ENCODE measurements around the gene ABCC8. TPM values are rescaled to one million over a fixed set of nuclear protein-coding genes. Genes with fewer than 3 reads are reported as not detected.

Gene ABCC8
- total RNA-seq, 1 donor from 2014 or later, result not detected

- H3K4me3 Mint-ChIP-seq (ENCODE audit: unreplicated experiment), result no peak overlapping the region
- no peaks in the 10 kb centered on the region for H3K9me3 Mint-ChIP-seq (ENCODE audit: low read depth)
- TF ChIP-seq, protein P1, sequence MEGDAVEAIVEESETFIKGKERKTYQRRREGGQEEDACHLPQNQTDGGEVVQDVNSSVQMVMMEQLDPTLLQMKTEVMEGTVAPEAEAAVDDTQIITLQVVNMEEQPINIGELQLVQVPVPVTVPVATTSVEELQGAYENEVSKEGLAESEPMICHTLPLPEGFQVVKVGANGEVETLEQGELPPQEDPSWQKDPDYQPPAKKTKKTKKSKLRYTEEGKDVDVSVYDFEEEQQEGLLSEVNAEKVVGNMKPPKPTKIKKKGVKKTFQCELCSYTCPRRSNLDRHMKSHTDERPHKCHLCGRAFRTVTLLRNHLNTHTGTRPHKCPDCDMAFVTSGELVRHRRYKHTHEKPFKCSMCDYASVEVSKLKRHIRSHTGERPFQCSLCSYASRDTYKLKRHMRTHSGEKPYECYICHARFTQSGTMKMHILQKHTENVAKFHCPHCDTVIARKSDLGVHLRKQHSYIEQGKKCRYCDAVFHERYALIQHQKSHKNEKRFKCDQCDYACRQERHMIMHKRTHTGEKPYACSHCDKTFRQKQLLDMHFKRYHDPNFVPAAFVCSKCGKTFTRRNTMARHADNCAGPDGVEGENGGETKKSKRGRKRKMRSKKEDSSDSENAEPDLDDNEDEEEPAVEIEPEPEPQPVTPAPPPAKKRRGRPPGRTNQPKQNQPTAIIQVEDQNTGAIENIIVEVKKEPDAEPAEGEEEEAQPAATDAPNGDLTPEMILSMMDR (IDR thresholded peaks at IDR 0.05), result peak; percentile 71
- H3K4me1 Mint-ChIP-seq (ENCODE audit: low read depth), result no peaks in the 10 kb centered on the region
- H3K36me3 Mint-ChIP-seq (ENCODE audit: low read depth), result no peaks in the 10 kb centered on the region
- no peak for DNase-seq (ENCODE audit: low spot score)
- no peak overlapping the region for H3K27ac Mint-ChIP-seq (ENCODE audit: unreplicated experiment)
- H3K27me3 Mint-ChIP-seq (ENCODE audit: low read depth), result peaks cover 35% of the 10 kb centered on the region
Observed at GRCh38 chr11:17498475-17498874, 21.8 kb upstream of the ABCC8 start.

DNA sequence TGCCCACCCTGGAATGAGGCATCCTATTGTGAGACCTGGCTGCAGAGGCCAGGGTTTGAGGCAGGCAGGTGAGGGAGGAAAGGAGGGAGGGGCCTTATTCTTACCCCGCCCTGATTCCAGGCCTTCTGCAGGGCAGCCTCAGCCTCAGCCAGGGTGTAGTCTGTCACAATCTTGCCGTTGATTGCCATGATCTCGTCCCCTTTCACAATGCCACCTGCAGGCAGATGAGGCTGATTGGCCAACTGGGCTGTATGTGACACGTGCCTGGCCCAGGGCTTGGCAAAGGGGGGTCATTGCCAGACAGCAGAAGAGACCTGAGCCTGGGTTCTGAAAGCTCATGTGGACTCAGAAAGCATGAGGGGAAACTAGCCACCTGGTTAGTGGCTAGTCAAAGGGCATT is 21.4 kb upstream of the ABCC8 start:
- Mint-ChIP-seq H3K4me3 (ENCODE audit: unreplicated experiment) (no peak overlapping the region), H3K27ac (ENCODE audit: unreplicated experiment) (no peak overlapping the region), H3K4me1 (ENCODE audit: low read depth) (no peaks in the 10 kb centered on the region), H3K9me3 (ENCODE audit: low read depth) (no peaks in the 10 kb centered on the region), H3K36me3 (ENCODE audit: low read depth) (no peaks in the 10 kb centered on the region), H3K27me3 (ENCODE audit: low read depth) (peaks cover 37% of the 10 kb centered on the region)
- DNase-seq (ENCODE audit: low spot score), result no peak
- TF ChIP-seq, protein P1 (IDR thresholded peaks at IDR 0.05), result no peak

GRCh38 chr11:17496406-17496805 is 19.8 kb upstream of the ABCC8 start:
- Mint-ChIP-seq H3K27ac (ENCODE audit: unreplicated experiment) (no peak overlapping the region), H3K36me3 (ENCODE audit: low read depth) (no peaks in the 10 kb centered on the region), H3K4me3 (ENCODE audit: unreplicated experiment) (no peak overlapping the region), H3K27me3 (ENCODE audit: low read depth) (peaks cover 35% of the 10 kb centered on the region), H3K4me1 (ENCODE audit: low read depth) (no peaks in the 10 kb centered on the region), H3K9me3 (ENCODE audit: low read depth) (no peaks in the 10 kb centered on the region)
- TF ChIP-seq, protein P1 (IDR thresholded peaks at IDR 0.05), result no peak
- no peak for DNase-seq (ENCODE audit: low spot score)

DNA sequence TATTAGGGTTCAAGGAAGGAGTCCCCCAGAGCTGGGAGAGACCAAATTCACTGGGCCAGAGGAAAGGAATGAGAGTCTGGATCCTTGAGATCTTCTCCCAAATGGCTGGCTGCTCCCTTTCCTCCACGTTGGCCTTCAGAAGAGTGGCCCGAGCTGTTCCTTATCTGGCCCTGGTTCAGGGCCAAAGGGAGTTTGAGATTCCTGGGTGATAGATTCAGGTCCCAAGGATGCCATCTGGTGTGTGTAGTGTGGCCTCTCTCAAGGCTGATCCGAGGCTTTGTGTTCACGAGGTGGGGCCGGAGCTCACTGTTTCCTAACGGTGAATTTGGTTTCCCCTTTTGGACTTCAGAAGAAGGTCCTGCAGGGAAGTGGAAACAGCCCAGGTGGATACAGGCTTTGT is 17.4 kb upstream of the ABCC8 start:
- Mint-ChIP-seq H3K4me1 (ENCODE audit: low read depth) (no peaks in the 10 kb centered on the region), H3K9me3 (ENCODE audit: low read depth) (no peaks in the 10 kb centered on the region), H3K27ac (ENCODE audit: unreplicated experiment) (no peak overlapping the region), H3K36me3 (ENCODE audit: low read depth) (no peaks in the 10 kb centered on the region), H3K27me3 (ENCODE audit: low read depth) (peaks cover 36% of the 10 kb centered on the region), H3K4me3 (ENCODE audit: unreplicated experiment) (no peak overlapping the region)
- TF ChIP-seq, protein P1 (IDR thresholded peaks at IDR 0.05), result no peak
- no peak for DNase-seq (ENCODE audit: low spot score)

- H3K27ac Mint-ChIP-seq (ENCODE audit: unreplicated experiment), result no peak overlapping the region
- H3K4me3 Mint-ChIP-seq (ENCODE audit: unreplicated experiment), result no peak overlapping the region
- no peaks in the 10 kb centered on the region for H3K9me3 Mint-ChIP-seq (ENCODE audit: low read depth)
- TF ChIP-seq, protein P1 (IDR thresholded peaks at IDR 0.05), result no peak
- no peaks in the 10 kb centered on the region for H3K4me1 Mint-ChIP-seq (ENCODE audit: low read depth)
- H3K36me3 Mint-ChIP-seq (ENCODE audit: low read depth), result no peaks in the 10 kb centered on the region
- no peak for DNase-seq (ENCODE audit: low spot score)
- H3K27me3 Mint-ChIP-seq (ENCODE audit: low read depth), result peaks cover 35% of the 10 kb centered on the region
Observed at GRCh38 chr11:17490938-17491337, 14.3 kb upstream of the ABCC8 start.
